SH-SY5Y (cell line): ENCODE measurements around the gene AGBL1.

Experiments
- GATA2 ChIP-seq: IDR thresholded peaks from 2 replicates; pipeline ENCODE4 v1.6.1; 2011; ENCODE audit warnings: mild to moderate bottlenecking, low read depth, low read length
- GATA3 ChIP-seq: IDR thresholded peaks from 2 replicates; pipeline ENCODE4 v1.6.1; 2011; ENCODE audit warnings: low read depth, mild to moderate bottlenecking, low read length, moderate library complexity

DNA sequence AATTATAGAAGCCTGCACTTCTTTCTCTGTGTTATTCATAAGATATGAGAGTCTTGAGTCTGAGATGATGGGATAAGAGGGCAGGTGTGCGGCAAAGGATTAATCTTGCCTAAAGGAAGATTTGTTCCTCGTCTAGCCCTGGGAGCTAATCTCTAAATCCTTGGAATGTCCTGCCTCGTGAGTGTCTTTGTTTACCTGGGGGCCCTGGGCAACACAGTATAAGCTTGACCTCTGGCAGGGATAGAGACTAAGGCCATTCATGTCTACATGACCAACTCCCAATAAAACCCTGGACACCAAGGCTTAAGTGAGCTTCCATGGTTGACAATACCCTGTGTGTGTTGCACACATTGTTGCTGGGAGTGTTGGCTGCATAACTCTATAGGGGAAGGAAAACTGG is 3.2 kb upstream of the AGBL1 start:
- TF ChIP-seq GATA3 (no peak), GATA2 (no peak)
